SK-N-MC (cell line): ENCODE data around the gene CD24.

Experiments
- EZH2 ChIP-seq: fragments of 200-600 bp; sonication (generic); IDR thresholded peaks from one replicate; pipeline ENCODE4 v1.6.1; 2017; ENCODE audit warnings: antibody characterized with exemption
- POLR2AphosphoS5 ChIP-seq: IDR thresholded peaks from 2 replicates; pipeline ENCODE4 v1.6.1; 2012; ENCODE audit warnings: mild to moderate bottlenecking, low read depth, low read length, borderline replicate concordance

- TF ChIP-seq POLR2AphosphoS5 (no peak), EZH2 (no peak)
Observed at GRCh38 chr6:106939848-106940247, 34.7 kb downstream of the CD24 start.
